ENCODE data around the gene ALDH3A2.
"Not testable (repeated sequence)": the region's sequence is repeated elsewhere in the genome, so short reads cannot be mapped to it uniquely, and the experiment has no call there.

Gene ALDH3A2

GRCh38 chr17:19672009-19672750, 23.6 kb downstream of the ALDH3A2 start:
- Histone ChIP-seq H3K27ac (peak overlapping the region in 9 of 21 experiments; percentile 4 to 60 (median 42)), H3K4me3 (no peak overlapping the region)

- H3K27ac ChIP-seq, result peak overlapping the region in 1 of 21 experiments; percentile 33
Measured at GRCh38 chr17:19673623-19674022, 25.1 kb downstream of the ALDH3A2 start.

GRCh38 chr17:19676896-19677295, 28.3 kb downstream of the ALDH3A2 start:
- no peak overlapping the region for H3K27ac ChIP-seq
- H3K4me3 ChIP-seq, result no peak overlapping the region

More at GRCh38 chr17:19673623-19674022, 25.1 kb downstream of the ALDH3A2 start:
- no peak overlapping the region for H3K4me3 ChIP-seq

GRCh38 chr17:19677736-19678379, 29.3 kb downstream of the ALDH3A2 start:
- Histone ChIP-seq H3K4me3 (no peak overlapping the region), H3K27ac (no peak overlapping the region)

GRCh38 chr17:19678581-19679453, 30.3 kb downstream of the ALDH3A2 start:
- Histone ChIP-seq H3K4me3 (no peak overlapping the region), H3K27ac (no peak overlapping the region)

GRCh38 chr17:19683117-19683516, 34.6 kb downstream of the ALDH3A2 start:
- Histone ChIP-seq H3K4me3 (no peak overlapping the region), H3K27ac (no peak overlapping the region)

- H3K4me3 ChIP-seq, H3K27ac ChIP-seq: not testable (repeated sequence)
Measured at GRCh38 chr17:19684909-19685580, 36.5 kb downstream of the ALDH3A2 start.

GRCh38 chr17:19686400-19687090, 38.0 kb downstream of the ALDH3A2 start:
- Histone ChIP-seq H3K4me3 (no peak overlapping the region), H3K27ac (no peak overlapping the region)

GRCh38 chr17:19702217-19702641, 53.7 kb downstream of the ALDH3A2 start:
- Histone ChIP-seq H3K27ac (peak overlapping the region in 1 of 21 experiments; percentile 44), H3K4me3 (no peak overlapping the region)

GRCh38 chr17:19703106-19703827, 54.7 kb downstream of the ALDH3A2 start:
- no peak overlapping the region for H3K4me3 ChIP-seq
- H3K27ac ChIP-seq, result peak overlapping the region in 9 of 21 experiments; percentile 13 to 51 (median 29)

- Histone ChIP-seq H3K27ac (peak overlapping the region in 8 of 21 experiments; percentile 13 to 51 (median 34)), H3K4me3 (no peak overlapping the region)
Measured at GRCh38 chr17:19703828-19704613, 55.5 kb downstream of the ALDH3A2 start.

GRCh38 chr17:19705201-19705600, 56.6 kb downstream of the ALDH3A2 start:
- no peak overlapping the region for H3K4me3 ChIP-seq
- peak overlapping the region in 4 of 21 experiments; percentile 0 to 84 (median 77) for H3K27ac ChIP-seq

GRCh38 chr17:19705771-19706770, 57.5 kb downstream of the ALDH3A2 start:
- Histone ChIP-seq H3K4me3 (no peak overlapping the region), H3K27ac (peak overlapping the region in 19 of 21 experiments; percentile 9 to 84 (median 57))

GRCh38 chr17:19706791-19707727, 58.5 kb downstream of the ALDH3A2 start:
- no peak overlapping the region for H3K4me3 ChIP-seq
- peak overlapping the region in 20 of 21 experiments; percentile 47 to 87 (median 80) for H3K27ac ChIP-seq

GRCh38 chr17:19707728-19708221, 59.2 kb downstream of the ALDH3A2 start:
- Histone ChIP-seq H3K27ac (peak overlapping the region in 20 of 21 experiments; percentile 45 to 87 (median 80)), H3K4me3 (no peak overlapping the region)
